H1 (cell line): ENCODE data around the gene ZCCHC10. TPM values are rescaled to one million over a fixed set of nuclear protein-coding genes. Genes with fewer than 3 reads are reported as not detected.

ENCODE experiments used
- BCL11A ChIP-seq, 2 experiments: IDR thresholded peaks; one replicate each; pipeline ENCODE4 v1.6.1; 2011; ENCODE audit warnings: low read depth in 2 of 2, low read length in 2 of 2, mild to moderate bottlenecking in 2 of 2
- SIRT6 ChIP-seq: IDR thresholded peaks from one replicate; pipeline ENCODE4 v1.7.1; 2012; ENCODE audit warnings: low read length, inconsistent platforms
- ZNF274 ChIP-seq: IDR thresholded peaks from 2 replicates; pipeline ENCODE4 v1.7.0; 2012; ENCODE audit warnings: low read length, borderline replicate concordance; ENCODE audit errors: extremely low read depth
- polyA plus RNA-seq, 7 experiments: library from polyadenylated mRNA; depleted of rRNA in 3 of 7; stranded (reverse) in 5 of 7; unstranded in 2 of 7; fragments of >200 nt in 5 of 7; fragments of 200-250 nt in 2 of 7; gene quantifications; 1 replicate in 5 of 7; 2 replicates in 1 of 7; 4 replicates in 1 of 7; pipeline versions ENCODE4 v1.2.1 to v1.2.3, GENCODE V29; 2011 to 2013; ENCODE audit warnings: missing spikeins in 2 of 7, mixed read lengths in 2 of 7
- total RNA-seq: library from RNA; stranded (reverse); fragmentation: NEBNext Ultra II Directional; extraction: Animal tissue kit (Norgen Biotek cat#: 25700); gene quantifications from 2 replicates; pipeline ENCODE4 v1.2.1, GENCODE V29; 2021
- TF ChIP-seq, protein P1 (sequence below): IDR thresholded peaks from 2 replicates; pipeline ENCODE4 v1.6.1; 2012; ENCODE audit warnings: inconsistent platforms

Gene ZCCHC10
- total and polyA plus RNA-seq, 2 of the 8 experiments (the other 6 are each of a cell fraction or from before 2014, with no cell fraction given) = 22.4 to 32.9 TPM

DNA sequence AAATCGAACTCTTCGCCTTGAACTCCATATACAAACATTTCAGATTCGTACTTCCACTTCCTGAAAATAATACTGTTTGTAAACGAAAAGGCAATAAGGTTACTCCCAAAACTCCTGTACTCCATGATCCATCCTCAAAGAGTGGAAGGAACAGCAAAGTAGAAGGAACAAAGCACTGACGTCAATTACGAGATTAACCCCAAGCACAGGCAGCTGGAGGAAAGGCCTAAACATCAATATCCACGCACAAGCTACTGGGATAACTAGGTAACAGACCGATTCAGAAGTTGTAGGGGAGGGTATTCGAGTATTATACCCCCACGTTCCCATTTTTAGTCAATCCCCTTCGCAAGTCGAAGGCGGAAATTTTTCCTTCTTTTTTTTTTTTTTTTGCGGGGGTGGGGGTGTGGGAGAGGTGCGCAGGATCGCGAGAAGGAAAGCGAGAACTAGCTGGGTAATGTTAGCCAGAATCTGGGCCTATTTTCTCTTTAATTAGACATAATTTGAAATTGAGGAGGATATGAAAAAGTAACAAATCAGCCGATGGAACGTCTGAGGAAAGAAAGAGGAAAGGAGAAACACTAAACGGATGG is 63.8 kb downstream of the ZCCHC10 start (continued):
- TF ChIP-seq ZNF274 = no peak
- no peak for TF ChIP-seq BCL11A (IDR thresholded peaks at IDR 0.05; ENCODE audit: low read depth in 2 of 2, low read length in 2 of 2)
- TF ChIP-seq, protein P1, sequence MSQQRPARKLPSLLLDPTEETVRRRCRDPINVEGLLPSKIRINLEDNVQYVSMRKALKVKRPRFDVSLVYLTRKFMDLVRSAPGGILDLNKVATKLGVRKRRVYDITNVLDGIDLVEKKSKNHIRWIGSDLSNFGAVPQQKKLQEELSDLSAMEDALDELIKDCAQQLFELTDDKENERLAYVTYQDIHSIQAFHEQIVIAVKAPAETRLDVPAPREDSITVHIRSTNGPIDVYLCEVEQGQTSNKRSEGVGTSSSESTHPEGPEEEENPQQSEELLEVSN = no peak
- no peak for TF ChIP-seq SIRT6
